Measurements from ENCODE around the gene DDB1.

DNA sequence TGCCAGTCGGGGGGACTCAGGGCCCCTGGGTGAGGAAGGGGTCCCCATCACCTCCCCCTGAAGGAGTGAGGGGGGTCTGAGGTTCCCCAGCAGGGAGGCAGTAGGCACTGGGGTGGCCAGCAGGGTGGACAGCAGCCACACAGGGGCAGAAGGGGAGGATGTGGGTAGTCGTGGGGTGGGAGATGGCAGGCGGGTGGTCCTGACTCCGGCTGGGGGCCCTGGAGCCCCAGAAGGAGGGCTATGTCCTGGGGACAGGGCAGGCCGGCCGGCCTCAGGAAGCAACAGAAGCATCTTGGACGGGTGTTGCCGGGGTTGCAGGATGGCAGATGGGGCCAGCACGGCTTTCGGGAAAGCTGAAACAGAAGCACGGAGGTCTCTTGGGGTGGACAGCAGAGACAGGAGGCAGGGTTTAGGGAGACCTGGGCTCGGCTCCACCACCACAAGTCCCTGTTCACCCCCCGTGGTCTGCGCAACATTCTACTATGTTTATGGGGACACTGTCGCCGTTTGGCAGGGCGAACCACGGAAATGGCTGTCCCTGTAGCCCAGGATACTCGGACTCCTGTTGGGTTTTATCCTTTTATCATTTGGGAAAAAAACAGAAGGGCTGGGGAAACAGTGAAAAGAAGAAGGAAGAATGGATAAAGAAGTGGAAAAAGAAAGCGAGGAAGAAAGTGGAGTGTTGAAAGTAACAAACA lies 51.9 kb downstream of the DDB1 start:
- TF ChIP-seq, protein P1, sequence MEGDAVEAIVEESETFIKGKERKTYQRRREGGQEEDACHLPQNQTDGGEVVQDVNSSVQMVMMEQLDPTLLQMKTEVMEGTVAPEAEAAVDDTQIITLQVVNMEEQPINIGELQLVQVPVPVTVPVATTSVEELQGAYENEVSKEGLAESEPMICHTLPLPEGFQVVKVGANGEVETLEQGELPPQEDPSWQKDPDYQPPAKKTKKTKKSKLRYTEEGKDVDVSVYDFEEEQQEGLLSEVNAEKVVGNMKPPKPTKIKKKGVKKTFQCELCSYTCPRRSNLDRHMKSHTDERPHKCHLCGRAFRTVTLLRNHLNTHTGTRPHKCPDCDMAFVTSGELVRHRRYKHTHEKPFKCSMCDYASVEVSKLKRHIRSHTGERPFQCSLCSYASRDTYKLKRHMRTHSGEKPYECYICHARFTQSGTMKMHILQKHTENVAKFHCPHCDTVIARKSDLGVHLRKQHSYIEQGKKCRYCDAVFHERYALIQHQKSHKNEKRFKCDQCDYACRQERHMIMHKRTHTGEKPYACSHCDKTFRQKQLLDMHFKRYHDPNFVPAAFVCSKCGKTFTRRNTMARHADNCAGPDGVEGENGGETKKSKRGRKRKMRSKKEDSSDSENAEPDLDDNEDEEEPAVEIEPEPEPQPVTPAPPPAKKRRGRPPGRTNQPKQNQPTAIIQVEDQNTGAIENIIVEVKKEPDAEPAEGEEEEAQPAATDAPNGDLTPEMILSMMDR (conservative IDR thresholded peaks at IDR 0.05): no peak
- no peak for TF ChIP-seq EZH2 (IDR thresholded peaks at IDR 0.05; ENCODE audit: low read depth)

Measured in PC-9 (cell line).